Measurements from ENCODE around the gene DYNLT2B. TPM values are rescaled to one million over a fixed set of nuclear protein-coding genes. Genes with fewer than 3 reads are reported as not detected.
"Not testable (repeated sequence)": the region's sequence is repeated elsewhere in the genome, so short reads cannot be mapped to it uniquely, and the experiment has no call there.

DYNLT2B gene
- total RNA-seq (1 to 10 TPM; 3.2 to 8.5 (median 7.8) TPM), total RNA-seq (0 to 1.3 (median 0.44) reads per million in 29 experiments)
- total RNA-seq (2013), result 5.8 TPM

DNA sequence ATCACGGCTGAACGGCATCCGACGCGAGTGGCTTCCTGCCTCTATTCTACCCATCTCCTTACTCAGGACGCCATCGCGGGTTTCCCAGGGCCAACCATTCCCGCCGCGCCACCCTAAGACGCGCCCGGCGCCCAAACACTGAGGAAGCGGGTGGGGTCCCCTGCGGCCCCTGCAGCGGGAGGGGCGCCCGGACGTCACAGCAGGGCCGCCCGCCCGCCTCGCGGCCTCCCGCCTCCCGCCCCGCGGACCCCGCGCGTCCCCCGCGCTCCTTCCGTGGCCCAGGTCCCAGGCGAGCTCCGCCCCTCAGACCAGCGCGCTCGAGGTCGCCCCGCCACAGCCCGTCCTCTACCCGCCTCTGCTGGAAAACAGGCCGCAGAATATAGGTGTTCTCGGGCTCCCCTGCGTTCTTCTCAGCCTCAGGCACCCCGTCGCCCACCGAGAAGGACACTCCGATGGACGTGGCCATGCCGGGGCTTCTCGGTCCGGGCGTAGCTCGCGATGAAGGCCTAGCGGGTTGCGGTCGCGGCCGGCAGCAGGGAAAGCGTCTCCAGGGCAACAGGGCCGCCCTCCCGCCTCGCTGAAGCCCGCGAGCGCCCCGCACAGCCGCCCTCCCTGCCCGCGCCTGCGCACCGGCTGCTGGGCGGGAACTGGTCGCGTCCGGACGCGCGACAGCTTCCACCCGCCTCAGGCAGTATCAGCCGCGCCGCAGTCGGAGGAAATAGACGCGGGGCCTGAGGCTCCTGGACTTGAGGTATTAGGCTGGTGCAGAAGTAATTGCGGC is at the start of gene DYNLT2B:
Gene DYNLT2B (minus strand): TSS at position 554 of the 781 bp plus-strand sequence. CDS start 88 bp downstream, at position 466.
- peak; percentile 91 to 95 (median 94) for ATAC-seq (replicated peaks in 1 of 4)
- H3K27me3 Mint-ChIP-seq, result no peaks in the 10 kb centered on the region
- peaks cover 2 to 19% of the 10 kb centered on the region in 2 experiments for H3K4me1 ChIP-seq (ENCODE audit: control insufficient read depth in 1 of 2, extremely low read depth in 1 of 2, insufficient read depth in 2 of 2, low read length in 2 of 2)
- WGBS (ENCODE audit: insufficient coverage), result under 1% methylated on average over 91 of the region's 92 CpGs
- ChIA-PET CTCF (interaction anchor here in 1 of 2 donors (0.7 to 1.0 kb wide), 2 partner anchors 11 to 66 kb away, joined by 3 to 4 read pairs; no protein-coding TSS in a partner anchor), POLR2A (interaction anchor here in 1 of 2 donors (0.6 kb wide), 1 partner anchor 115 kb away, joined by 5 read pairs; no protein-coding TSS in a partner anchor)
- no peaks in the 10 kb centered on the region for H3K27me3 ChIP-seq (replicated peaks in 1 of 2; ENCODE audit: control insufficient read depth in 2 of 2, extremely low read depth in 1 of 2, insufficient read depth in 2 of 2, low read length in 1 of 2)
- peak within 1 kb of the TSS; percentile 89 for H3K4me3 ChIP-seq (ENCODE audit: control insufficient read depth in 1 of 2, extremely low read depth in 1 of 2, low read length in 1 of 2)
- H3K9me3 Mint-ChIP-seq, result no peaks in the 10 kb centered on the region
- peaks cover 0 to 5% of the 10 kb centered on the region in 2 donors for H3K36me3 ChIP-seq (ENCODE audit: control insufficient read depth in 2 of 2, extremely low read depth in 1 of 2, insufficient read depth in 1 of 2, low read length in 1 of 2)
- H3K4me1 Mint-ChIP-seq, result peaks cover 0 to 20% (median 7%) of the 10 kb centered on the region in 3 donors
- no peaks in the 10 kb centered on the region for H3K9me3 ChIP-seq
- DNase-seq, result peak; percentile 72 to 93 (median 83)
- H3K27ac Mint-ChIP-seq, result peak within 1 kb of the TSS; percentile 94 to 97
- H3K27ac ChIP-seq (ENCODE audit: low read length), result peak within 1 kb of the TSS; percentile 86
- H3K4me3 Mint-ChIP-seq, result peak within 1 kb of the TSS; percentile 91 to 93 (median 91)
- no peaks in the 10 kb centered on the region for H3K36me3 Mint-ChIP-seq

- CTCF ChIA-PET, result interaction anchor here in 1 of 2 donors (0.7 kb wide), 2 partner anchors 22 to 33 kb away, joined by 3 to 4 read pairs; no protein-coding TSS in a partner anchor
Observed at GRCh38 chr3:196365736-196366135, 47.7 kb upstream of the DYNLT2B start.

GRCh38 chr3:196360586-196360985 is 42.5 kb upstream of the DYNLT2B start:
- no peak for DNase-seq
- H3K9me3 ChIP-seq, result no peaks in the 10 kb centered on the region
- no peaks in the 10 kb centered on the region for H3K9me3 Mint-ChIP-seq
- H3K27me3 ChIP-seq (replicated peaks in 1 of 2; ENCODE audit: control insufficient read depth in 2 of 2, extremely low read depth in 1 of 2, insufficient read depth in 2 of 2, low read length in 1 of 2), result no peaks in the 10 kb centered on the region
- CTCF ChIA-PET, result no interaction called here
- H3K27ac ChIP-seq (ENCODE audit: low read length), result no peak overlapping the region
- H3K4me1 Mint-ChIP-seq, result peaks cover 0 to 15% (median 12%) of the 10 kb centered on the region in 3 donors
- no peaks in the 10 kb centered on the region for H3K27me3 Mint-ChIP-seq
- H3K4me1 ChIP-seq (ENCODE audit: control insufficient read depth in 1 of 2, extremely low read depth in 1 of 2, insufficient read depth in 2 of 2, low read length in 2 of 2), result peaks cover 0 to 19% of the 10 kb centered on the region in 2 experiments
- POLR2A ChIA-PET, result no interaction called here
- 97% methylated on average over 5 of the region's 7 CpGs for WGBS (ENCODE audit: insufficient coverage)
- peaks cover 4 to 67% of the 10 kb centered on the region in 2 donors for H3K36me3 ChIP-seq (ENCODE audit: control insufficient read depth in 2 of 2, extremely low read depth in 1 of 2, insufficient read depth in 1 of 2, low read length in 1 of 2)
- H3K4me3 Mint-ChIP-seq, result no peak overlapping the region
- H3K36me3 Mint-ChIP-seq, result peaks cover 60% of the 10 kb centered on the region
- no peak overlapping the region for H3K27ac Mint-ChIP-seq
- ATAC-seq (replicated peaks in 1 of 4), result no peak
- no peak overlapping the region for H3K4me3 ChIP-seq (ENCODE audit: control insufficient read depth in 1 of 2, extremely low read depth in 1 of 2, low read length in 1 of 2)

More at GRCh38 chr3:196365736-196366135, 47.7 kb upstream of the DYNLT2B start:
- no peak for ATAC-seq (replicated peaks in 1 of 4)
- H3K9me3 Mint-ChIP-seq, result no peaks in the 10 kb centered on the region
- H3K4me1 Mint-ChIP-seq, result peaks cover 0 to 7% (median 0%) of the 10 kb centered on the region in 3 donors
- no peaks in the 10 kb centered on the region for H3K4me1 ChIP-seq (ENCODE audit: control insufficient read depth in 1 of 2, extremely low read depth in 1 of 2, insufficient read depth in 2 of 2, low read length in 2 of 2)
- WGBS (ENCODE audit: insufficient coverage), result no CpG with 5 or more reads among the region's 4 CpGs
- no peak overlapping the region for H3K4me3 ChIP-seq (ENCODE audit: control insufficient read depth in 1 of 2, extremely low read depth in 1 of 2, low read length in 1 of 2)
- POLR2A ChIA-PET, result no interaction called here
- no peak overlapping the region for H3K27ac Mint-ChIP-seq
- DNase-seq, result no peak
- peaks cover 48% of the 10 kb centered on the region for H3K36me3 Mint-ChIP-seq
- H3K4me3 Mint-ChIP-seq, result no peak overlapping the region
- H3K27me3 Mint-ChIP-seq, result no peaks in the 10 kb centered on the region
- no peaks in the 10 kb centered on the region for H3K27me3 ChIP-seq (replicated peaks in 1 of 2; ENCODE audit: control insufficient read depth in 2 of 2, extremely low read depth in 1 of 2, insufficient read depth in 2 of 2, low read length in 1 of 2)
- H3K9me3 ChIP-seq, result no peaks in the 10 kb centered on the region
- H3K36me3 ChIP-seq (ENCODE audit: control insufficient read depth in 2 of 2, extremely low read depth in 1 of 2, insufficient read depth in 1 of 2, low read length in 1 of 2), result peaks cover 11 to 53% of the 10 kb centered on the region in 2 donors
- H3K27ac ChIP-seq (ENCODE audit: low read length), result no peak overlapping the region

DNA sequence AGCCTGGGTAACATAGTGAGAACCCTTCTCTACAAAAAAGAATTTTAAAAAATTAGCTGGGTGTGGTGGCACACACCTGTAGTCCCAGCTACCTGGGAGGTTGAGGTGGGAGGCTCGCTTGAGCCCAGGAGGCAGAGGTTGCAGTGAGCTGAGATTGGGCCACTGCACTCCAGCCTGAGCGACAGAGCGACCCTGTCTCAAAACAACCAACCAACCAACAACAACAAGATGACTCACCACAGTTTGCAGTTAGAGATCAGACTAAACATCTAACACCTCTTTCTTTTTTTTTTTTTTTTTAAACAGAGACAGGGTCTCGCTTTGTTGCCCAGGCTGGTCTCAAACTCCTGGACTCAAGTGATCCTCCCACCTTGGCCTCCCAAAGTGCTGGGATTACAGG is 40.5 kb upstream of the DYNLT2B start:
- H3K4me3 Mint-ChIP-seq; H3K27ac ChIP-seq (ENCODE audit: low read length); H3K27ac Mint-ChIP-seq; H3K27me3 ChIP-seq (replicated peaks in 1 of 2; ENCODE audit: control insufficient read depth in 2 of 2, extremely low read depth in 1 of 2, insufficient read depth in 2 of 2, low read length in 1 of 2); CTCF ChIA-PET; H3K9me3 ChIP-seq; H3K4me3 ChIP-seq (ENCODE audit: control insufficient read depth in 1 of 2, extremely low read depth in 1 of 2, low read length in 1 of 2); H3K27me3 Mint-ChIP-seq; ATAC-seq (replicated peaks in 1 of 4); H3K9me3 Mint-ChIP-seq; POLR2A ChIA-PET; DNase-seq: not testable (repeated sequence)
- Mint-ChIP-seq H3K4me1 (peaks cover 0 to 12% (median 10%) of the 10 kb centered on the region in 3 donors), H3K36me3 (peaks cover 70% of the 10 kb centered on the region)
- no CpG with 5 or more reads among the region's 4 CpGs for WGBS (ENCODE audit: insufficient coverage)
- peaks cover 0 to 19% of the 10 kb centered on the region in 2 experiments for H3K4me1 ChIP-seq (ENCODE audit: control insufficient read depth in 1 of 2, extremely low read depth in 1 of 2, insufficient read depth in 2 of 2, low read length in 2 of 2)
- peaks cover 4 to 82% of the 10 kb centered on the region in 2 donors for H3K36me3 ChIP-seq (ENCODE audit: control insufficient read depth in 2 of 2, extremely low read depth in 1 of 2, insufficient read depth in 1 of 2, low read length in 1 of 2)

GRCh38 chr3:196357905-196358304 is 39.9 kb upstream of the DYNLT2B start:
- no peak overlapping the region for H3K27ac ChIP-seq (ENCODE audit: low read length)
- H3K27ac Mint-ChIP-seq, result peak overlapping the region; percentile 24 to 28
- peaks cover 4 to 78% of the 10 kb centered on the region in 2 donors for H3K36me3 ChIP-seq (ENCODE audit: control insufficient read depth in 2 of 2, extremely low read depth in 1 of 2, insufficient read depth in 1 of 2, low read length in 1 of 2)

DNA sequence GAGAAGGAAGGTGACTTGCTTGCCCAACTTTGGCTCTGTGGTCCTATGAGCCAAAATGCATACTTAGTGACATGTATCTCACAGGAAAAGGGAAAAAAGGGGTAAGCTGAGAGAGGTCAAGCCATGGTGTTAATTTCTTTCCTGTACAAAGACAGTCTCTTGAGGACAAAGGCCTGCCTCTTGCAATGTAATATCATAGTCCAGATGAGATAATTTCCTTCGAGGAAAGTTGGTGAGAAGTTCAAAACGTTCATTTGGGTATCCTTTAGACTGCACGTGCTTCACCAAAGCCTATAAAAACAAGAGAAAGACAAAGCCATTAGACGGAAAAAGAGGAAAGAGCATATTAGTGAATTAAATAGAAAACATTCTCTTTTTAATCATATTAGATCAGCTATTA is 38.5 kb upstream of the DYNLT2B start:
- WGBS (ENCODE audit: insufficient coverage), result no CpG with 5 or more reads among the region's 4 CpGs
- peaks cover 0 to 12% (median 10%) of the 10 kb centered on the region in 3 donors for H3K4me1 Mint-ChIP-seq
- Histone ChIP-seq H3K36me3 (ENCODE audit: control insufficient read depth in 2 of 2, extremely low read depth in 1 of 2, insufficient read depth in 1 of 2, low read length in 1 of 2) (peaks cover 0 to 66% of the 10 kb centered on the region in 2 donors), H3K4me3 (ENCODE audit: control insufficient read depth in 1 of 2, extremely low read depth in 1 of 2, low read length in 1 of 2) (no peak overlapping the region), H3K27me3 (replicated peaks in 1 of 2; ENCODE audit: control insufficient read depth in 2 of 2, extremely low read depth in 1 of 2, insufficient read depth in 2 of 2, low read length in 1 of 2) (no peaks in the 10 kb centered on the region), H3K9me3 (no peaks in the 10 kb centered on the region), H3K27ac (ENCODE audit: low read length) (no peak overlapping the region), H3K4me1 (ENCODE audit: control insufficient read depth in 1 of 2, extremely low read depth in 1 of 2, insufficient read depth in 2 of 2, low read length in 2 of 2) (peaks cover 0 to 19% of the 10 kb centered on the region in 2 experiments)
- peaks cover 64% of the 10 kb centered on the region for H3K36me3 Mint-ChIP-seq
- ChIA-PET POLR2A (interaction anchor here in 1 of 2 donors (0.5 to 0.6 kb wide), 2 partner anchors 27 to 51 kb away, joined by 3 to 7 read pairs; no protein-coding TSS in a partner anchor), CTCF (interaction anchor here in 1 of 2 donors (0.6 kb wide), 1 partner anchor 423 kb away, joined by 6 read pairs; no protein-coding TSS in a partner anchor)
- DNase-seq (no peak), ATAC-seq (replicated peaks in 1 of 4) (no peak)
- no peaks in the 10 kb centered on the region for H3K27me3 Mint-ChIP-seq
- no peak overlapping the region for H3K27ac Mint-ChIP-seq
- no peak overlapping the region for H3K4me3 Mint-ChIP-seq
- H3K9me3 Mint-ChIP-seq, result no peaks in the 10 kb centered on the region

More at GRCh38 chr3:196357905-196358304, 39.9 kb upstream of the DYNLT2B start:
- H3K4me3 ChIP-seq (ENCODE audit: control insufficient read depth in 1 of 2, extremely low read depth in 1 of 2, low read length in 1 of 2), result no peak overlapping the region
- ChIA-PET POLR2A (interaction anchor here in 1 of 2 donors (0.7 kb wide), 1 partner anchor 33 kb away, joined by 3 read pairs; no protein-coding TSS in a partner anchor), CTCF (no interaction called here)
- no peaks in the 10 kb centered on the region for H3K9me3 Mint-ChIP-seq
- H3K4me1 ChIP-seq (ENCODE audit: control insufficient read depth in 1 of 2, extremely low read depth in 1 of 2, insufficient read depth in 2 of 2, low read length in 2 of 2), result peaks cover 0 to 19% of the 10 kb centered on the region in 2 experiments
- peaks cover 70% of the 10 kb centered on the region for H3K36me3 Mint-ChIP-seq
- H3K4me3 Mint-ChIP-seq, result no peak overlapping the region
- H3K9me3 ChIP-seq, result no peaks in the 10 kb centered on the region
- H3K27me3 ChIP-seq (replicated peaks in 1 of 2; ENCODE audit: control insufficient read depth in 2 of 2, extremely low read depth in 1 of 2, insufficient read depth in 2 of 2, low read length in 1 of 2), result no peaks in the 10 kb centered on the region
- H3K4me1 Mint-ChIP-seq, result peaks cover 0 to 12% (median 10%) of the 10 kb centered on the region in 3 donors
- DNase-seq (peak in 18 of 35 experiments; percentile 2 to 52 (median 20)), ATAC-seq (replicated peaks in 1 of 4) (no peak)
- no peaks in the 10 kb centered on the region for H3K27me3 Mint-ChIP-seq
- no CpG with 5 or more reads among the region's 7 CpGs for WGBS (ENCODE audit: insufficient coverage)

All from T-cell (primary cell).